ENCODE data around the gene OR1N1.

- TF ChIP-seq CTCF (IDR thresholded peaks at IDR 0.05; ENCODE audit: poor library complexity, severe bottlenecking) (no peak), EZH2 (IDR thresholded peaks at IDR 0.05; ENCODE audit: borderline replicate concordance, insufficient read depth, low read length, poor library complexity, severe bottlenecking) (no peak)
Measured at GRCh38 chr9:122538757-122539156, 11.7 kb upstream of the OR1N1 start.
